Cerebellar cortex (tissue), 1 donor: Measurements from ENCODE around the gene PRKAB2.
"Not testable (repeated sequence)": the region's sequence is repeated elsewhere in the genome, so short reads cannot be mapped to it uniquely, and the experiment has no call there.

Source experiments
- DNase-seq: peaks from one replicate; pipeline ENCODE4 v3.0.0-alpha.2; 2015; ENCODE audit warnings: low spot score

The PRKAB2 gene

GRCh38 chr1:147171399-147172167 is 687 bp downstream of the PRKAB2 start:
- peak; percentile 26 for DNase-seq

- DNase-seq: peak; percentile 2
Observed at GRCh38 chr1:147169840-147170674, 2.2 kb downstream of the PRKAB2 start.

DNA sequence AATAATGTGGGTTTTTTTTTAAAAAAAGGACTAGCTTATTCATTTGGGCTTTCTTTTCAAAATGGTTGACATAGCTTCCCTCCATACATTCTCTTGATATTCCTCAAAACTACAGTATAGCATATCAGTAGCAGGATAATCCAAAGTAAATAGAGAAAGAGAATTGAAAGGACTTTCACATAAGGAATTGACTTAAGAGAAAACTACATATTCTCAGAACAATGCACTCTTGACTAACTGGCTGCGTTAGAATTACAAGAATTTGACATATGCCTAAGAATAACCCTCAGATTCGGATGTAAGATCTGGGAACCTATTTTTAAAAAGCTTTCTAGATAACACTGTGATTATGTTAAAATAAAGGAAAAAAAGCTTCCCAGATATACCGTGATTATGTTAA is 3.1 kb downstream of the PRKAB2 start:
- DNase-seq: no peak

GRCh38 chr1:147168626-147169058 is 3.6 kb downstream of the PRKAB2 start:
- peak; percentile 16 for DNase-seq

- DNase-seq: no peak
Observed at GRCh38 chr1:147167365-147167764, 4.9 kb downstream of the PRKAB2 start.

- no peak for DNase-seq
Observed at GRCh38 chr1:147163019-147163418, 9.3 kb downstream of the PRKAB2 start.

GRCh38 chr1:147162093-147162492 is 10.2 kb downstream of the PRKAB2 start:
- no peak for DNase-seq

DNA sequence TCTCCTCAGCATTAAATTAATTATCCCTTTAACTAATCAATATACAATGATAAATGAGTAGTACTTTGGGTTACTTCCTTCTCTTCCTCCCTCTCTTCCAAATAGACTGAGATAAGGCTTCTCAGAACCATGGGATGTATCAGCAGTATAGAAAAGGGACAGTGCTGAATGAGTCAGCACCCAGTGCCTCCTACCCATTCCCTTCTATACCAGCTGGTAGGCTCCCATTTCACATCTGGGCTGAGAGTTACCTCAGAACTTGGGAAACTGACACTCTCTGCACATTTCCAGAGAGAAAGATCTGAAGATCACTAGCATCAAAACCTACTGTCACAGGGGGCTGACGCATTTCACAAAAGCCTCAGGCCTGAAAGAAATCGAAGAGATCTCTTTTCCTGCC is 15.2 kb downstream of the PRKAB2 start:
- not testable (repeated sequence) for DNase-seq

- DNase-seq: no peak
Observed at GRCh38 chr1:147156642-147157041, 15.6 kb downstream of the PRKAB2 start.

- no peak for DNase-seq
Observed at GRCh38 chr1:147152772-147153171, 19.5 kb downstream of the PRKAB2 start.

- no peak for DNase-seq
Observed at GRCh38 chr1:147151244-147151643, 21.0 kb downstream of the PRKAB2 start.

GRCh38 chr1:147142886-147143285 is 29.4 kb downstream of the PRKAB2 start:
- DNase-seq: no peak

DNA sequence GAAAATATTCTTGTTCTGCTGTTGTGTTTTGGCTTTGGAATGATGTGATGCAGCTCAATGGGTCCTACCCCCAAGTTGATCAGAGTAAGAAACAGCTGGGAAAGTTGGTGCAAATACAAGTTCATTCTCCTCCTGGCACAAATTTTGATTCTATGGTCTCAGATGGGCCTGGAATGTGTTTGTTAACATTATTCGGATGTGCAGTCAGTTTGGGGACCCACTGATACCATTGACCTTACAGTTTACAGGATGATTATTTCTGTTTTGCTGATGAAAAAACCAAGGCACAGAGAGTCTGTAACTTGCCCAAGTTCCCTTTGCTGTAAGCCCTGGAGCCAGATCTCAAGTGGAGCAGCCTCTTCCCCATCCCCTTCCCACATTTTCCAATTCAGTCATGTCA is 41.5 kb downstream of the PRKAB2 start:
- not testable (repeated sequence) for DNase-seq

GRCh38 chr1:147129116-147129873 is 43.0 kb downstream of the PRKAB2 start:
- DNase-seq: no peak

DNA sequence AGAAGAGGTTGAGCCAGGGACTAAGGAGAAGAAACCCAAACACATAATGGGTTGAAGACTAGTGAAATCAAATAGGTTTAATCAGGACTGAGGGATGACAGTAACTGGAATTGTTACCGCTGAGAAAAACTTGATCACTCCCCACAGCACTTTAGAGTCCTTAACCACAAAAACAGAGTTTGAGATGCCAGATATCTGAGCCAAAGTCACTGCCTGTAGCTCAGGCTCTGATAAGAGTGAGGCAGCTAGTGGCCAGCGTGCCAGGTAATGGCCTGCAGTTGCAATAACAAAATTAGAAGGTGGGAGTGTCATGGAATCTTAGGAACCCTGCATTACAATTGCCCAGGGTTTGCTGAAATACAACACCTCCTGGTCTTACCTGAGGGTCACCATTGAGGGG is 48.0 kb downstream of the PRKAB2 start:
- no peak for DNase-seq

DNA sequence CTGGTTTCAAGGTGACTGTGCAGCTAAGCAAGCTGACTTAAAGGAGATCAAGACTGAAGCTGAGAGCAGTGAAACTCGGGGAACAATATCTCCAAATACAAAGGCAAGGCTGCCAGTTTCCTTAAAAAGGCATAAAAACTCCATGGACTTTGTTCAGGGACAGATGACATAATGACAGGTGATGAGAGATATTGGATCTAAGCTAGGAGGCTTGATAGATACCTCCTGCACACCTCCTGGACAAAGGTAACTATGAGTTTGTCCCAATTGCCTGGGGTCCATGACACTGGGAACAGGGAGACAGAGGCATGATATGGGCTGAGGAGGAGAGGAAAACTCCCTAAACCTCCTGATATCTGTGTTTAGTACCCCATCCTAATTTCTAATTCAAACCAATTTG is 55.2 kb downstream of the PRKAB2 start:
- no peak for DNase-seq

GRCh38 chr1:147115496-147115895 is 56.8 kb downstream of the PRKAB2 start:
- no peak for DNase-seq

- DNase-seq: not testable (repeated sequence)
Observed at GRCh38 chr1:147115079-147115478, 57.2 kb downstream of the PRKAB2 start.

GRCh38 chr1:147114353-147114752 is 57.9 kb downstream of the PRKAB2 start:
- not testable (repeated sequence) for DNase-seq

- no peak for DNase-seq
Observed at GRCh38 chr1:147111381-147112130, 60.7 kb downstream of the PRKAB2 start.

DNA sequence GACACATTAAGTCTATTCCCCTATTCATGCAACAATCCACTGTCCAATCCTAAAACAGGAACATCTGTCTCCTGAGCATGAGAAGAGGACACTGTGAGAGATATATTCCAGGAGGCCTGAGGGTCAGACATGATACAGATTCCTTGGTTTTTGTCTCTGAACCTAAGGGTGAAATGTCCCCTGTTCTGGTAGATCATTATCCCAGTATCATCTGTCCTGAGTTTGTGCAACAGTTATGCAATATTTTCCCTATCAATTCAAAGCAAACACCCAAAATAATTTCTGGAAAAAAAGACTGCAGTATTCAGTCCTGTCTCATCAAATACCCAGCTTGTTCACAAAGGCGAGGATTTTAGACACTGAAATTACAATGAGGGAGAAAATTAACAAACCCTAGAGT is 61.4 kb downstream of the PRKAB2 start:
- no peak for DNase-seq

- no peak for DNase-seq
Observed at GRCh38 chr1:147110434-147110833, 61.8 kb downstream of the PRKAB2 start.
